Breast epithelium (tissue), 3 donors: Measurements from ENCODE around the gene ANKRD31.

Experiments
- CTCF ChIP-seq, 3 donors: fragments of 450-650 bp; IDR thresholded peaks; one replicate each; pipeline ENCODE4 v1.5.1; 2016 to 2017; ENCODE audit warnings: antibody characterized with exemption in 3 of 3, mild to moderate bottlenecking in 3 of 3, moderate library complexity in 3 of 3
- POLR2AphosphoS5 ChIP-seq, 3 donors: sonication (generic); formaldehyde crosslinking; IDR thresholded peaks; one replicate each; pipeline ENCODE4 v1.6.1; 2017; ENCODE audit warnings: antibody characterized with exemption in 3 of 3

GRCh38 chr5:75189353-75189752 lies 47.3 kb downstream of the ANKRD31 start:
- no peak for TF ChIP-seq CTCF (IDR thresholded peaks at IDR 0.05)
- TF ChIP-seq POLR2AphosphoS5 (IDR thresholded peaks at IDR 0.05) = no peak
